PFSK-1 (cell line): ENCODE data around the gene BRMS1L.

Source experiments
- FOXP2 ChIP-seq: optimal IDR thresholded peaks from 2 replicates; pipeline ENCODE3; 2011; ENCODE audit warnings: borderline replicate concordance, control low read depth, inconsistent platforms; ENCODE audit not compliant: insufficient read depth; ENCODE audit errors: extremely low read length, extremely low read depth
- POLR2AphosphoS5 ChIP-seq: IDR thresholded peaks from 2 replicates; pipeline ENCODE4 v1.6.1; 2012; ENCODE audit warnings: low read depth, mild to moderate bottlenecking, control low read depth, low read length, moderate library complexity
- REST ChIP-seq, 2 experiments: IDR thresholded peaks; 2 replicates each; pipeline versions ENCODE4 v1.6.1 to v1.8.0; 2011 to 2012; ENCODE audit warnings: low read depth in 2 of 2, low read length in 2 of 2, control low read depth in 1 of 2, inconsistent platforms in 1 of 2, mild to moderate bottlenecking in 1 of 2, moderate library complexity in 1 of 2; ENCODE audit not compliant: insufficient read depth in 1 of 2
- SIN3A ChIP-seq: IDR thresholded peaks from 2 replicates; pipeline ENCODE4 v1.6.1; 2012; ENCODE audit warnings: mild to moderate bottlenecking, low read length, moderate library complexity, borderline replicate concordance; ENCODE audit not compliant: insufficient read depth
- TAF1 ChIP-seq: IDR thresholded peaks from 2 replicates; pipeline ENCODE4 v1.6.1; 2012; ENCODE audit warnings: low read length, control low read depth, borderline replicate concordance; ENCODE audit not compliant: insufficient read depth

Gene BRMS1L

GRCh38 chr14:35786856-35787255 is 39.3 kb upstream of the BRMS1L start:
- TF ChIP-seq POLR2AphosphoS5, result no peak

- TF ChIP-seq SIN3A (no peak), TAF1 (no peak), FOXP2 (no peak)
These were observed 36.5 kb upstream of the BRMS1L start for GRCh38 chr14:35789651-35790050.

- no peak for TF ChIP-seq SIN3A
- TF ChIP-seq REST (IDR thresholded peaks at IDR 0.05; ENCODE audit: insufficient read depth in 1 of 2, low read depth in 2 of 2, low read length in 2 of 2), result no peak
- TF ChIP-seq FOXP2, result no peak
- TF ChIP-seq TAF1, result no peak
- no peak for TF ChIP-seq POLR2AphosphoS5
These were observed 28.3 kb upstream of the BRMS1L start for GRCh38 chr14:35797796-35798195.

- TF ChIP-seq POLR2AphosphoS5 (no peak), REST (IDR thresholded peaks at IDR 0.05; ENCODE audit: insufficient read depth in 1 of 2, low read depth in 2 of 2, low read length in 2 of 2) (no peak), SIN3A (no peak), TAF1 (no peak), FOXP2 (no peak)
These were observed 19.9 kb upstream of the BRMS1L start for GRCh38 chr14:35806006-35806907.

DNA sequence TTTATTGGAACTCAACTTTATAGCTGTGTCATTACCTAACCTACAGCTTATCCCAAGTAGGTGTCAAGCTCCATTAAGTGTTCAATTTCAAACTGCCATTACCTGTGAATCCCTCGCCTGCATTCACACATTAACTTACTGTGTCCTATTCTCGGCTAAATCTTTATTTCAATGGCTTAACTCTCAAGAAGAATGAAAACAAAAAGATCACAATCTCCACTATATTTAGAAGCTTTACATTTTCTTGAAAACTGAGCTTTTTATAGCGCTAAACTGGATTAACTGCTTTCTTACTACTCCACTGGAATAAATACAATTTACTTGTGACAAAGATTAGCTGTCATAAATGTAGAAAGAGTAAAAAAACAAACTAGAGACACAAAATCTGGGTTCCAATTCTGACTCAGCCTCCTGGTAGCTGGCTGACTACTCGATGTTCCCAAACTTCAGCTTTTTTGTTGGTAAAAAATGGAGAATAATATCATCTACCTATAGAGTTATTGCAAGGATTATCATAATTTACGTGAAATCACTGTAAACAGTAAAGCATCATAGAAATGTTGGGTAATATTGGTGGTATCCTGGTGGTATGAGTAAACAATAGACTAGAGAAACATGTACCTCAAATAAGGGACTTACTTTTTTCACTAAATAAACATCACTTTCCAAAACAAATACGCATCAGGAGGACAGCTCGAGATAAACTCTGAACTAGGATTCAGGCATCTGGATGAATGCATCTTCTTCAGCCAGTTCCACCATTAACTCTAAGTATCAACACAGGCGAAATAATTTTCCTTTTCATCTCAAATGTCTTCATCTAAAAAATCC is 18.8 kb upstream of the BRMS1L start:
- no peak for TF ChIP-seq TAF1
- TF ChIP-seq POLR2AphosphoS5, result no peak
- no peak for TF ChIP-seq FOXP2
- TF ChIP-seq SIN3A, result no peak
- no peak for TF ChIP-seq REST (IDR thresholded peaks at IDR 0.05; ENCODE audit: insufficient read depth in 1 of 2, low read depth in 2 of 2, low read length in 2 of 2)
